Lower leg skin (tissue), 3 donors: ENCODE data around the gene COBL.

Source experiments
- CTCF ChIP-seq, 3 donors: fragments of 450-650 bp; IDR thresholded peaks; one replicate each; pipeline ENCODE4 v1.5.1; 2016; ENCODE audit warnings: antibody characterized with exemption in 3 of 3, mild to moderate bottlenecking in 3 of 3, moderate library complexity in 2 of 3
- POLR2A ChIP-seq, 2 donors: fragments of 450-650 bp; IDR thresholded peaks; one replicate each; pipeline ENCODE4 v1.6.1; 2016 to 2017; ENCODE audit warnings: antibody characterized with exemption in 2 of 2, mild to moderate bottlenecking in 1 of 2, moderate library complexity in 1 of 2

GRCh38 chr7:51311166-51311565 lies 5.4 kb downstream of the COBL start:
- TF ChIP-seq POLR2A (IDR thresholded peaks at IDR 0.05) (no peak), CTCF (IDR thresholded peaks at IDR 0.05) (no peak)
